Activated CD8-positive, alpha-beta memory T cell treated with anti-CD3 and anti-CD28 coated beads, Interleukin-2, amount 50 U/mL, for 24 hours (primary cell): ENCODE data around the gene APOB.
"Not testable (repeated sequence)": the region's sequence is repeated elsewhere in the genome, so short reads cannot be mapped to it uniquely, and the experiment has no call there.

ENCODE experiments used
- DNase-seq: peaks from one replicate; pipeline ENCODE4 v3.0.0-alpha.2; 2020; ENCODE audit errors: extremely low read depth

APOB gene

GRCh38 chr2:21032338-21033236 is 11.3 kb downstream of the APOB start:
- DNase-seq = no peak

DNA sequence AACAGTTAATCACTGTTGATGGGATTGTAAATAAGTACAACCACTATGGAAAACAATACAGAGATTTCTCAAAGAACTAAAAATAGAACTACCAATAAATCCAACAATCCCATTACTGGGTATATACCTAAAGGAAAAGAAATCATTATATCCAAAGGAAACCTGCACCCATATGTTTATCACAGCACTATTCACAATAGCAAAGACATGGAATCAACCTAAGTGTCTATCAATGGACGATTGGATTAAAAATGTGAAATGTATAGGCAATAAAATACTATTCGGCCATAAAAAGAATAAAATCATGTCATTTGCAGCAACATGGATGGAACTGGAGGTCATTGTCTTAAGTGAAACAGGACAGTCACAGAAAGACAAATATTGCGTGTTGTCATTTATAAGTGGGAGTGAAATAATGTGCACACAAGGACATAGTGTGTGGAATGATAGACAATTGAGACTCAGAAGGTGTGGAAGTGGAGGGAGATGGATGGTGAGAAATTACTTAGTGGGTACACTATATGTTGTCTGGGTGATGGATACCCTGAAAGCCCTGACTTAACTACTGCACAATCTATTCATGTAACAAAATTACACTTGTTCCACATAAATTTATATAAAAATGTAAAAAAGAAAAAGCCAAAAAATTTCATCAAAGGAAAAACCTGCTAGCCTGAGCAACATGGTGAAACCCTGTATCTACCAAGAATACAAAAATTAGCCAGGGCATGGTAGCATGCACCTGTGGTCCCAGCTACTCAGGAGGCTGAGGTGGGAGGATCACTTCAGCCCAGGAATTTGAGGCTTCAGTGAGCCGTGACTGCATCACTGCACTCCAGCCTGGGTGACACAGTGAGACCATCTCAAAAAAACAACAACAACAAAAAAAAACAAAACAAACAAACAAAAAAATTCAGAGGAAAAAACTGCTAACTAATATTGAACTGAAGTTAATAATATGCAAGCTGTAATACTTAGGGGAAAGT is 12.6 kb downstream of the APOB start:
- DNase-seq = no peak

GRCh38 chr2:21029519-21029918 is 14.4 kb downstream of the APOB start:
- no peak for DNase-seq

GRCh38 chr2:21028951-21029350 is 14.9 kb downstream of the APOB start:
- DNase-seq = not testable (repeated sequence)

DNA sequence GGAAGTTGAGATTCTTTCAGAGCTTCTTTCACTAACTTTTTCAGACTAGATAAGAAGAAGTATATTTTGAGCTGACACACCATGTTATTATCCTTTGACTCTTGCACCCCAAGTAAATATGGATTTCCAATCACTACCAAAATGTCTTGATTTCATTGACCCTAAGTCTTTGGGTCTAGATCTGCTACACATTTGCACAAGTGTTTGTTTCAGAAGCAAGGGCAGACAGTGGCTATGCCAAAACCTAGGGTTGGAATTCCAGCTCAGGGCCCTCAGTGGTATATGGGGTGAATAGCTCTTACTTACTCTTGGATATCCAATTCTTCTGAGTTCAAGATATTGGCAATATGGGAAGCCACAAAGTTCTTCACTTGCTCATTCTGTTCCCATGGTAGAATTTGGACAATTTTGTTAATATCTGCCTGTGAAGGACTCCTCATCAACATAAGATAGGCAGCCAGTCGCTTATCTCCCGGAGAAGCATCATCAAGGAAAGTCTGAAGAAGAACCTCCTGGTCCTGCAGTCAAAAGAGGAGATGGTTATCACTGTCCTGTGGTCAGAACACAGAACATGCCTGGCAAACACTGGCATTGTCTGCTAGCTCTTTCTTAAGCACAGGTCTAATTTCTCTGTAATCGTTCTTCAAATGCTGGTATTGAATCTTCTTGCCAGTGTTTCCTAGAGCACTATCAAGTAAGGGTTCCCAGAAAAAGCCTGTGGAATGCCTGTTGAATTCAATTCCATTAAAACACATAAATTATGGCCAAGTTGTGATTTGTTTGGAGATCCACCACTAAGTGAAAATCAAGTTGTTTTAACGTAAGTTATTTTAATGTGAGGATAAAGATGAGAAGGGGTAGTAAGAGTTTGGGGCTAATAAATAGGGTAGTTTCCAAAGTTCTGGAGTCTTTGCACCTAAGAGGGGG is 15.6 kb downstream of the APOB start:
- no peak for DNase-seq

DNA sequence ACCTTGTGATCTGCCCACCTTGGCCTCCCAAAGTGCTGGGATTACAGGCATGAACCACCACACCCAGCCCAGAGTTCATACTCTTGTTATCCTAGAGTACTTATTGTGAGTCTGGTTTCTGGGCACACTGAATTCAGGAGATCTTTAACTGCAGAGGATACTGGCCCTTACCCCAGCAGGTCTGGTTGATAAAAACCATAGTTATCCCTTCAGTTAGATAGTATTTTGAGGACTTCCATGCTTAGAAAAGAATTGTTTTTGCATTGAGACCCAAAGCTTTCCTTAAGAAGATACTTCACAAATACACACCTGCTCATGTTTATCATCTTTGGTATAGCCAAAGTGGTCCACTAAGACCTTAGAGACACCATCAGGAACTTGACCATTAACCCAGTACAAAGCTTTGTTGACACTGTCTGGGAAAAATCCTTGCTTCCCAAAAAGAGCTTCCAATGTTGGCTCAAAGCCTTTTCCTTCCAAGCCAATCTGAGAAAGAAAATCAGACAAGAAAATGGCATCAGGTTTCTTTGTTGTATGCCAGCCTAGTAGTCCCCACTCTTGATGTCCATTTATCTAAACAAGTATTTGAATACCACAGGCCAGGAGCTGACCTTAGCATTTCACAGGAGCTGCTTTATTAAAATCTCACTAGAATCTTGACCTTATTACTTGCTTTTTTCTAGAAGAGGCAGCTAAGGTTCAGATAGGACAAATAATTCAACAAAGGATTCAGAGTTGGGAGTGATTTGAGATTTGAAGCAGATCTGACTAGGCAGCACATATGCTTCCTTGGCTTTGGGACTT is 17.2 kb downstream of the APOB start:
- no peak for DNase-seq

DNA sequence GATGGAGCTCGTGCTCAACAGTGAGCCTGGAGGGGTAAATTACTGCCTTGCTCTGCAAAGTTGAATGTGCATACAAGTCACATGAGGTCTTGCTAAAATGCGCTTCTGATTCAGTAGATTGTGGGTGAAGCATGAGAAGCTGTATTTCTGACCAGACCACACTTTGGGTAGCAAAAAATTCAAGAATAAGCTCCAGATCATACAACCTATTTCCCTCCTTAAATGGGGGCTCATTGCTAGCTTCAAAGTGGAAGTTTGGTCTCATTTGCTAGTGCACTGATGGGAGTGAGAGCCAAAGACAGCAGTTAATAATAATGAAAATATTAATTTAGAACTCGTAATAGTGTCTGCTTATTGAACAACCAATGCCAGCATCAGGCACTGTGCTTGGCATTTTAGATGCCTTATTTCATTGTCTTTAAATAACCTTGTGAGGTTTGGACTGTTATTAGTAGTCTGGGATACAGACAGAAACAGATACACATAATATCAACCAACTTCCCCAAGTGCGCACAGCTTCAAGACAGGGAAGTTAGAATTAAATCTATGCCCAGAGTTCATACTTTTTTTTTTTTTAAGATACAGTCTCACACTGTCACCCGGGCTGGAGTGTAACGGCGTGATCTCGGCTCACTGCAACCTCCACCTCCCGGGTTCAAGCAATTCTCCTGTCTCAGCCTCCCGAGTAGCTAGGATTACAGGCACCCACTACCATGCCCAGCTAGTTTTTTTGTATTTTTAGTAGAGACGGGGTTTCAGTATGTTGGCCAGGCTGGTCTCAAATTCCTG is 18.0 kb downstream of the APOB start:
- DNase-seq = no peak

DNA sequence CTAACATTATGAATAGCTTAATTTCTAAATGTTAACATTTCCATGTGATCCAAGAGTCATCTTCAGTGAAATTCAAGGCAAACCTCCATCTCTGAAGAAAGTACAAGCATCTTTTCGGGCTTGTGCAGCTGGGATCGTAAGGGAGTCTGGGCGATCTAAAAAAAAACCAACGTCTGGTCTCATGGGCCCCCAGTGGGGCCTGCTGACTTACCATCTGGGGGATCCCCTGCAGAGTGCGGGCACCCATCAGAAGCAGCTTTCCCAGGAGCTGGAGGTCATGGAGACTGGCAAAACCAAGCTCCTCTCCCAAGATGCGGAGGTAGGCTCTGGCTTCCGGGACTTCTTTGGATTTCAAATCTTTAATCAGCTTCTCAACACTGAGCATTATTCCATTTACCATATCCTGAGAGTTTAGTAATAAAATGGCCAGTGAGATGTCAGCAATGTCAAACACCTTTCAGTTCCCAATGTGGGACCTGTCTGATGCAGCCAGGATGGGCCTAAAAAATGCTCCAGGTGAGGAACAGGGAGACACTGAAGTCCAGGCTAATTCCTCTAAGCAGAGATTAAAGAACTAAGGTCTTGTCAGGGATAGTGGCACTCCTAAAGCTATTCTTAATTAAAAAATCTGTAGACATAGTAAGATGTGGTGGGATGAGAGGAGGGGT is 19.0 kb downstream of the APOB start:
- no peak for DNase-seq

- no peak for DNase-seq
These were observed 19.7 kb downstream of the APOB start for GRCh38 chr2:21024198-21024597.

DNA sequence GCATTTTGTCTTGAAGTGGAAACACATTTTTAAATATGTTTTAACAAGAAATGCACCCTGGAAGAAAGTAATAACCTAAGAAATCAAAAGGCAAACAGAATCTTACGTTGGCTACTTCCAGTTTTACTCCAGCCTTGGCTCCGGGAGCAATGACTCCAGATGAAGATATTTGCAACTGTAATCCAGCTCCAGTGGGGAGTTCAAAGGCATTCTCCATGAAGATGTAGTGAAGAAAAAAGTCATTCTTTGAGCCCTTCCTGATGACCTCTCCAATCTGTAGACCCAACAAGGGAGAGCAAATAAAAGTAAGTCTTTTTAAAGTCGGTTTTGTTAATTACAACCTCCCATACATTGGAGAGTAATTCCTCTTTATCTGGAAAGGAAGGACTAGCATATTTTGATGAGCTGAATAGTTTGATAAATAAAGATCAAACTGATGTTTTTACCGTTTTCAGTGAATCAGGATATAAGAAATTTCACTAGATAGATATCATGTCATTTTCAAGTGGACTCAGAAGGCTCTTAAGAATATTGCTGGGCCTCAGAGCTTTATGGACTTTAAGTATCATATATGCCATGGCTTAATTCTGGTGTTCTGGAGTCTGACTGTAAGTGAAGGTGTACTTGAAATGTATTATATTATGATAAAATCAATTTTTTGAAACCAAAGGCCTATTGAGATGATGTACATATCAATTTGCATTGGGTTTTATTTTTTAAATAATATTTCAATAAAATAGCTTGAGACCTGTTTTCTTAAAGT is 20.3 kb downstream of the APOB start:
- DNase-seq = no peak

- no peak for DNase-seq
These were observed 21.0 kb downstream of the APOB start for GRCh38 chr2:21022792-21023367.

GRCh38 chr2:21021430-21021829 is 22.4 kb downstream of the APOB start:
- DNase-seq = no peak

- DNase-seq = no peak
These were observed 23.1 kb downstream of the APOB start for GRCh38 chr2:21020668-21021288.

DNA sequence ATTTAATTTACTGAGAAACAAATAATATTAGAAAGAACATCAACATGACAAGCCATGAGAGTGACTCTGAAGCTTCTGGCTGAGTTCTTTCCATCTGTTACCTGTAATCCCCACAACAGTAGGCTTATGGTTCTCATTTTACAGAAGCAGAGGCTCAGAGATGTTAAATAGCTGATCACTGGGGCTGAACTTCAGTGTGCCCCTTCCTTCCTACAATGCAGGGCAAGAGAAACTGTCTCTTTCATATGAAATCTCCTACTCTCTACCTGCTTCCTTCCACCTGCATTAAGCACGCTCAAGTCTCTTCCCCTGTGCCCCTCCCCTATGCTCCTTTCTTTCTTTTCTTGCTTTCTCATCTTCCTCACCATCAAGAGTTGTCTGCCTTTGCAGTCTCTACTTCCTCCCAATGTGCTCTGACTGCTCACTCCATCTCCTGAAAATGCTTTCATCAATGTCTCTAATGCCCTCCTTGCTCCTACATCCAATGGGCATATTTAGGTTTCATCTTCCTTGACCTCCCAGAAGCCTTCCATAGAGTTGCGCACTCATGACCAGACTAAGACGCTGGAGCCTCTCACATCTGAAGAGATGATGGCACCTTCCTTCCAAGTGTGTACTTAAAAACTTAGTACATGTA is 23.7 kb downstream of the APOB start:
- no peak for DNase-seq

DNA sequence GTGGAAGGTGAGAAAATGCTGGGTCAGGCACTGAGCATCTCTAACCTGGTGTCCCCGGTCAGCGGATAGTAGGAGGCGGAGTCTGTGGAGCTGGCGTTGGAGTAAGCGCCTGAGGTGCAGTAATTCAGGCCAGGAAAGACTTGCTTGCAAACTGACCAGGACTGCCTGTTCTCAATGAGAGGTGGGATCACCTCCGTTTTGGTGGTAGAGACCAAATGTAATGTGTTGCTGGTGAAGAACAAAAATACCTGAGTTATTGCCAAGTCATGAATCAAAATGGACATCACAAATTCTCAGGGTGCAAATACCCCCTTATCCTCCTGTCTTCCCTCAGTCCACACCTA is 24.2 kb downstream of the APOB start:
- DNase-seq = no peak

DNA sequence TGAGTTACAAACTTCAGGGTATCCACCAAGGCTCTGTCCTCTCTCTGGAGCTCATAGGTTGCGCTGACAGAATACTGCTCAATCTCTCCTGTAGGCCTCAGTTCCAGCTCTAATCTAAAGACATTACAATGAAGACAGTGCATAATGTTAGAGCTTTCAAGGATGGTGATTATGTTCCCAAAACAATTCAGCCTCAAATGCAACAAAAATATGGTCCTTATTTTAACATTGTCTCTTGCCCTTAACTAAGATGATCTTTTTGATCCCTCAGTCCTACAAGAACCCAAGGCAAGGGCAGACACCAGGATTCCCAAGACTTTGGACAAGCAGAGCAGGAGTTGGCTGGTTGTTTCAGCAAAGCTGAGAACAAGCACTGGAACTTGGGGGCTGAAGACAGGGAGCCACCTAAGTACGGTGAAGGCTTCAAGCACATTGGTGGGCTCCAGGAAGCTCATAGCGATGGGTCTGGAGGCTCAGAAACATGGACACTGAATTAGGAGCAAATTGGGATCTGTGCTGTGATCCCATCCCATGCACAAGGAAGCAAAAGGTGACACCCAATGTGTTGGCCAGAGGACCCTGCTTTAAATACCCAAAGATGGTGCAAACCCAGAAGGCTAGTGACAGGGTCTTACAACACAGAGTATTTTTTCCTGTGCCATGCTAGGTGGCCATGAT is 24.7 kb downstream of the APOB start:
- DNase-seq = no peak

DNA sequence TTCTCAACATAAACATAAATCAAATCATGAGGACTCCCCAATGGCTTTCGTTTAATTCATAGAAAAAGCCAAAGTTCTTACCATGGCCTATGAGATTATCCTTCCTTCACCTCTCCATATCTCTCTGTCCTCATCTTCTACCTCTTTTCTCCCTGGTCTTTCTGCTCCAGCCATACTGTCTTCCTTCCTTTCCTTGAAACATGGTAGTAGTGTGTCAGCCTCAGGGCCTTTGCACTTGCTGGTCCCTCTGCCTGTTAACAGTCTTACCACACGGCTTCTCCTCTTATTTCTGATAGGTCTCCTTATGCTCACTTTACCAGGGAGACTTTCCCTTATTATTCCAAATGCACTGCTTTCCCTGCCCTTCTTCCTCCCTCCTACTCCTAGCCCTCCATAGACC is 25.6 kb downstream of the APOB start:
- no peak for DNase-seq
